ENCODE results near the gene ARHGAP18.

ARHGAP18 gene

DNA sequence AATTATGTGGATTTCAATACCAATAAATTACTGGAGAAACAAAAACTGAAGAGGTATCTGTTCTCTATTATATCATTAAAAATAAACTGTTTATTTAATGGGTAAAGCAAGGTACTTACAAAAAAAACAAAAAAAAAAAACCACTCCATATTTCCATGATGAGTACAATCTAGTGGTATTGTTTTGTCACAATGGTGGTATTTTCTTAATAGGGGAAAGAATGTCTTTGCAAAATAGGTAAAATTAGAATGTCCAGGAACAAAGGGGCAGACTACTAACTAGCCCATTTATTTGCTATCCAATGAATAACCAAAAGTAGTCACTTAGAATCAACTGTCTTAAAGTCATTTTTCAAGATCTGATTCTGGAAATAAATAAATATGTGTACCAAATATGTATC, 92.0 kb downstream of the ARHGAP18 start:
- DNase-seq (ENCODE audit: low read depth in 2 of 2) = no peak

DNA sequence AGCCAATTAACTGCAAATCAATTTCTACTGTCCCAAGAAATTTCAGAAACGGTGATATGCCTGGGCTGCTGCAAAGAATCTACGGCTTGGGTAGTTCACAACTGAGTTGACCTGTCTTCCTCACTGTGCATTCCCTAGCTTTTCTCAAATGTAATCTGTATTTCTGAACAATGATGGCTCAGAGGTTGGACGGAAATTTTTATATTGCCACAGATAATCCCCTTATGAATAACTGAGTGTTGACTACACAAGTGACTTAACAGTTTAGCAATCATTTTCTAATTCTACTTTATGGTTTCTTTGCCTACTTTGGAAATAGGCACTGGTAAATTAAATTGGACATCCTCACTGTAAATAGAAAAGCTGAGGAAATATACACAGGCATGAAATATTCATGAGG, 94.5 kb downstream of the ARHGAP18 start:
- no peak for DNase-seq (ENCODE audit: low read depth in 2 of 2)

DNA sequence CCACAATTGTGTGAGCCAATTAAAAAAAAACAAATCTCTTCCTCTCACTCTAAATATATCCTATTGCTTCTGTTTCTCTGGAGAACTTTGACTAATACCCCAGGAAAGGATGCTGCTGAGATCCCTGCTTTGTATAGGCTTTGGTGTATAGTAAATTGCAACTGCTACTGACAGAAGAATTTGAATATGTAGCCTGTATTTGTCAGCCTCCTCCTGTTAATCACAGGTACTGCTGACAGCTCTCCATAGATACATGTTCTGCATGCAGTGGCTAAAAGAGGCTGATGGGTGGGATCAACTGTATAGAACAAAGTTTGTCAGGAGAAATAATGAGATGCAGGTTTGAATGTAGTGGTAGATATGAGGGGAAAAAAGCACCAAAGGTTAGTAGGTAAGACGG, 95.0 kb downstream of the ARHGAP18 start:
- DNase-seq (ENCODE audit: low read depth in 2 of 2) = no peak

DNA sequence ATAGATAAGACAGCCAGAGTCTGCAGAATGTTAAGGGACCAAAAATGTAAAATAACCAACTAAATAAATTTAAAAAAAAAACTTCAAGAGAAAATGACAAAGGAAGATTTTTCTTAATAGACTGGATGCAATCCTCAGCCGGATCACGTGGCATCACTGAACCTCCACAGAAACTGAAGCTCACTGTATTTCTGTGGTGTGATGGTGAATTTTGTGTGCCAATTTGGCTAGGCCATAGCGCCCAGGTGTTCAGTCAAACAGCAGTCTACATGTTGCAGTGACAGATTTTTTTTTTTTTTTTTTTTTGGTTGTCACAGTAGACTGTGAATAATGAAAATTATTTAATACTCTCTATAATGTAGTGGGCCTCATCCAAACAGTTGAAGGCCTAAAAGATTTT, 95.5 kb downstream of the ARHGAP18 start:
- DNase-seq (ENCODE audit: low read depth in 2 of 2) = no peak

DNA sequence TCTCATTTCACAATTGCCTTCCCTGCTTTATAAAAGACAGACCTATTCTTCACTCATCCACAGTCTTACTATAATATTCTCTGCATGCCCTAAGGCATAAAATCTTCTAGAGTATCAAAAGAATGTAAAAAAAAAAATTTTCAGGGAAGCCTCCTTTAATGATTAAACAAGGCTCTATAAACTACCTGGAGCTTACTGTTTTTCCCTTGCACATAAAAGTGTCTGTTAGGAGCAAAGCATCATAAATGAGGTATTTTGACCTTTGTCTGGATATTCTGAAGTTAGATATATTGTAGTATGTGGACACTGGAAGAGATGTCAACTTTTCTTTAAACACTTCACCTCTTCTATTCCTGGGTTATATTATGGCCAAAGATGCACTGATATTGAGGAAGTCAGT, 97.5 kb downstream of the ARHGAP18 start:
- DNase-seq (ENCODE audit: low read depth in 2 of 2) = no peak

DNA sequence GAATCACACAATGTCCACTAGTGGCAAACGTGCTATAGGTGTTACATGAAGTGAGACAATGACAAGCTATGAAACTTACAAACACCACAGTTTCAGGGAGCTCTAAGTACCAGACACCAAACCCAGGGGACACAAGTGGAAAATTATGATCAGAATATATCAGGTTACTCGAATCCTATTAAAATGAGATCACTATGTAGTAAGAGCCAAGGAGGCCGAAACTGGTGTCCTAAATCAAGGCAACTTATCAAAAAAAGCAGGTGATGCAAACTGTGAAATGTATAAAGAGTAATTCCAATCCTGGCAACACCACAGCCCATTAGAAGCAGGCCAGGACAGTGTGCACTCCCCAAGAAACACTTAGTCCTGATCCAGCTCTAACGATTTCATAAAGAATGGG, 100.3 kb downstream of the ARHGAP18 start:
- DNase-seq (ENCODE audit: low read depth in 2 of 2) = no peak

DNA sequence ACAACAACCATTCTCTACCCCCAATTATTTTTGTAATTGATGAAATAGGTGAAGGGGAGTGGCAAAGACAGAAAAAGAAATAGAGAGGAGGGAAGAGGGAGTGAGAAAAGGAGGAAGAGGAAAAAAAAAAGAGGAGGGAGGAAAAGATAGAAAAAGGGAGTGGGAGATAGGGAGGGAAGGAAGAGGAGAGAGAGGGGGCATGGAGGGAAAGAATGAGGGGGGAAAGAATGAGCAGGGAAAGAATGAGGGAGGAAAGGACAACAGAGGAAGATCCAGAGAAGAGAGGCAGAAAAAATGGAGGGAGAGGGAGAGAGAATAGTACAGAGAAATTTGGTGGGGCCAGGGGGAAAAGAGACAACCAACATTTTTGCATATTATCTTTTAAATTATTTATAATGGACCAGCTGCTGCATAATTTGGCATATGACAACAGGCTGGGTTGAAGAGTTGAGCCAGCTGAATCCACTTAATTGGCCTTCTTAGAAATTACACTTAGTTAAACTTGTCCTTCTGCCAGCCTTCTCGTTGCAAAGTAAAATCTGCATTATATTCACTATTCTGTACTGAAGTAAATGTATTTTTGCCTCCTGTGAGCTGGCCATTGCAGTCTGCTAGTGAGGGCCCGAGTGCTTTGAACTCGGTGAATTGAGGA, 101.0 kb downstream of the ARHGAP18 start:
- DNase-seq (ENCODE audit: low read depth in 2 of 2) = no peak

DNA sequence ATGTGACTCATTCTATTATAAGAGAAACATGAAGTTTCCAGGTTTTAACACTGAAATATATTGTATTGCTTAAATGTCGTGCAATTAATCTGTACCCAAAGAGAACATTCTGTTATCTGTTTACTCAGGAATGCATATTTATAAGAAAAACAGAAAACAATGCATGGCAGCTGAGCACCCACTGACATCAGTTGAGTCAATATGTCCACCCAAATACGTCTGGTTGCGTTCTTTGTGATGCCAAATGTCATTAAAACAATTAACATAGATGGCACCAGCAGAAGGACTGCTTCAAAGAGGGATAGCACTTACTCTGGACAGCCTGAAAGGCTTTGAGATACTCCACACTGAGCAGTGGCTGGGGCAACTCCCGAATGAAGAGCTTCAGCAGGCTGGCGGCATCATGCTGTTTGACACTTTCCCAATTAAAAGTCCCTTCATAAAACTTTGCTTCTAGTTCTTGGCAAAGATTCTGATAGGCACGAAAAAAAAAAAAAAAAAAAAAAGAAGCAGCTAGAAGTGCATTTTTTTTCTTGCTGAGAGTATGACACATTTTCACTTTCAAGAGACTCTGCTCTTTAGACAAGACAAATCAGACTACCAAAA, 102.3 kb downstream of the ARHGAP18 start:
- no peak for DNase-seq (ENCODE audit: low read depth in 2 of 2)

DNA sequence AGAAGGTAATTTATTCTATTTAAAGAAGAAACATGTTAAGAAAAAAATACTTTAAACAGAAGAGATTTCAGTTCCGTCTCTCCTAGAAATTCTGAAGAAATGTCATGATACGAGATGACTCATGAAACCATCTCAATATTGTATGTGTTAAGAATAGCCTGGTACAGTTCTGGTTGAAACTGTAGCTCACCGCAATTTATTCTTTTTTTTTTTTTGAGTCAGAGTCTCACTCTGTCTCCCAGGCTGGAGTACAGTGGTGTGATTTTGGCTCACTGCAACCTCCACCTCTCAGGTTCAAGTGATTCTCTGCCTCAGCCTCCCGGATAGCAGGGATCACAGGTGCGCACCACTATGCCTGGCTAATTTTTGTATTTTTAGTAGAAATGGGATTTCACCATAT, 103.3 kb downstream of the ARHGAP18 start:
- no peak for DNase-seq (ENCODE audit: low read depth in 2 of 2)

DNA sequence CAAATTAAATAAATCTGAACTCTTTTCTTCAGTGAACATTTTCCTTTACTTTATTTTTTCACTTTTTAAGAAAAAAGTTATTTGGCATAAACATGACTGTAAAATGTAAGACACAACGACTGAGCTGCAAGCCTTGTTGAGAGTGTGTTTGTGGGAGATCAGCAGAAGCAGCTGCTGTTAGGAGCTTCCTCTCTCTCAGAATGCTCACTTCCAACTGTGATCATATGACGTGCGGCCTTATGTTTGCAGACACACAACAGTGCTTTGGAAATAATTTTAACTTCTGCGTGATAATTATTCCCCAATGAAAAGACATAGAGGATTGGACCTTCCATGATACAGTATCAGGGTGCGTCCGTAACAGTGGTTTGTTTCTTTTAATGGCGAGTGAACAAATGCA, 104.0 kb downstream of the ARHGAP18 start:
- DNase-seq (ENCODE audit: low read depth in 2 of 2) = no peak

DNA sequence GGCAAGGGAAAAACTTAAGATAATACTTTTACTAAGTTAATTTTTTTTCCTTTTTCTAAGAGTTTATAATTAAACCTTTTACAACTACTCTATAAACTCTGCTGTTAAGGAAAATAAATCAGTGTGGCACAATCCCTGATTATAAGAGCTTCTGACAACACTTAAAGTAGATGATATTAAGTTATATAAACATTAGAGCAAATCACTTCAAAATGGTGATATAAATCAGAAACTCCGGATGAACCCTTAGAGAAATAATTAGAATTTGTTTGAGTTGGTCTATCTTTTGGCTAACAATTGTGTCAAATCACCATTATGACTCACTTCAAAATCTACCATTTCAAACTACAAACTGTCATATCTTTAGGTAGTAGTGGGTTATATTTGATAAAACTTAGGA, 104.9 kb downstream of the ARHGAP18 start:
- no peak for DNase-seq (ENCODE audit: low read depth in 2 of 2)

DNA sequence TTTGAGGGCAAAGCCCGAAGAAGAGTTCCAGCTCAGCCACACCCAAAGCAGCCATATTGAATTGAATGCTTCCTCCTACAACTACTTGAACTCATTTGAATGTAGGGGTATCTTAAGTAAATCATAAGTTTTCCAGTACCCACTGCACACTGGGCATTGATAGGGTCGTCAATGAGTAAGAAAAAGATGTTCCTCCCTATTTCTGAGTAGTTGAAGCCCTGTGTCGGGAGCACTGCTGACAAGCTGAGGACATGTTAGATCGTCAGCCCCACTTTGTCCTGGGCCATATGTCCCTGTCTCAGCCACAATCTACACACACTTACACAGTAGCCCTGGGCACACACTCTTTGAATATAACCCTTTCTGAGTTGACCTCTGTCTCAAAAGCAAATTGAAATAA, 105.7 kb downstream of the ARHGAP18 start:
- no peak for DNase-seq (ENCODE audit: low read depth in 2 of 2)

DNA sequence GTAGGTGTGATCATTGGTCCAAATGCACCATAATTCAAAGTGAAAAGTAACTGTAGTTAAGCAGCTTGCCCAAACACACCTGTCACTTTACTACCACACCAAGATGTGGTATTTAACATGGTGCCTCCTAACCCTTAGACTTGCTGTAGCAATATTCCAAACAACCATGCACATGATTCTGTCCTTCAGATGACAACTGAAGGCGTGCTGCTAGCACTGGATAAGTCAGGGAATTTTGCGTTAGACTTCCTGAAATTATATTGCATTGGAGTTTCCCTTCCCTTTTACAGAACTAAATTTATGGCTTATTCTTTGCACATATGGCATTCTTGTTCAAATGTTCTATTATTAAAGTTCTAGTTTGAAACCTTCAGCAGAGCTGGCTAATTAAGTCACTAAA, 106.2 kb downstream of the ARHGAP18 start:
- no peak for DNase-seq (ENCODE audit: low read depth in 2 of 2)

DNA sequence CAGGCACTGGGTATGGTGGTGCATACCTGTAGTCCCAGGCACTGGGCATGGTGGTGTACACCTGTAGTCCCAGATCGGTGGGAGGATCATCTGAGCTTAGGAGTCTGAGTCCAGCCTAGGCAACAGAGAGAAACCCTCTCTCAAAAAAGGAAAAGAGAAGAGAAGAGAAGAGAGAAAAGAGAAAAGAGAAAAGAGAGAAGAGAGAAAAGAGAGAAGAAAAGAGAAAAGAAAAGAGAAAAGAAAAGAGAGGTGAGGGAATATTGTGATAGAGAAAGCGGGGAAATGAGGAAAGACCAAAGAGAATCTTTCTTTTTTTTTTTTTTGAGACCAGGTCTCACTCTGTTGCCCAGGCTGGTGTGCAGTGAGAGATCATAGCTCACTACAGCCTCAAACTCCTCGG, 108.7 kb downstream of the ARHGAP18 start:
- DNase-seq (ENCODE audit: low read depth in 2 of 2) = no peak

DNA sequence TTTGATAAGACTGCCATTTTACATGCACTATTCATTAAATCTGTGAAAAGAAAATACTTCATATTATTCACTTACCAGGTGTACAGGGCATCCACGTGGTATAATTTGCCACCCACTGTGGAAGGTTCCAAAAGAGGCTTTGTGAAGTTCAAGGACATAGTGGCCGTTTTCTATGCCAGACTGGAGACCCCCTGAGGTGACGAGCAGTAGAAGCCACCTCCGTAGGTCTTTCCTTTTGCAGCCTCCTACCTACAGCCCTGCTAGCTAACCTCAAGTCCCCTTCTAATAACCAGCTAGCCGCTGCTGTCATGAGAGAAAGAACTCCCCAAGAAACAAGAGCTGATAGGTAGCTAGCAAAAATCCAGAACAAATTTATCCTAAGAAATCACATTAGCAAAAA, 110.5 kb downstream of the ARHGAP18 start:
- DNase-seq (ENCODE audit: low read depth in 2 of 2) = no peak

DNA sequence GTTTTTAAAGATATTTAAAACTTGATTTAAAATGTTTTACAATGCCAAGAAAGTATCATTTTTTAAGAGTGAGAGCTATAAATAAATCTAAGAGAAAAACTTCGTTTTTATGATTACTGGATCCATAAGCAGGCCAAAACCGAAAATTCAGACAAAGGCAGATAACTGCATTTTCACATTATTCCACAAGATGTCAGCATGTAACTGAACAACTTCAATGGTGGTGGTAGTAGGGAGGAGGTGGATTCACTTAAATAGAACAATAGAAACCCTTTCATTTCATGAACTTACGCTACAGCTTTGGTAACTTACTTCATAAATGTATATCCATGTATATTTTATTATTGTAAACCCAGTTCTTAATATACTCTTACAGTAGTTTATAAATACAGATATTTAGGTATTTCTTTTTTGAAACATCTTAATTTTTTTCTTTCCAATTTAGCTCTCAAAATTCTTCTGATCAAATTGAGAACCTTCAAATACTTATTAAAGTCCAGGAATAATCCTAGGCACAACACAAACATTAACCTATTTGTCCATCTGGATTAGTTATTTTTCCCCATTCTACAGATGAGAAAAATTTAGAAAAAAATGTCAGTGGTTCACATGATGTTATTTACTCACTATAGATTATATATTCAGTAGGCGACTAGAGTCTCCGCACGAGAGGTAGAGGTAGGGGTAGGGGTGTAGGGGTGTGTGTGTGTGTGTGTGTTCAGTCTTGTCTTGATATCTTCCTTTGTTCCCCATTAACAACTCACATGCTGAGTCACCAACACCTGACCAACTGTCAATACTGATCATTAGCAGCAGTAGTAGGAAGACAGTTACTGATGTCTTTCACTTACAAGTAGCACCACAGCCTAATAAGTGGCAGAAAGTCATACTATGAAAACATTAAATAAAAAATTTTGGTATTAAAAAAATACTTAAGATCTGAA, 111.5 kb downstream of the ARHGAP18 start:
- no peak for DNase-seq (ENCODE audit: low read depth in 2 of 2)

DNA sequence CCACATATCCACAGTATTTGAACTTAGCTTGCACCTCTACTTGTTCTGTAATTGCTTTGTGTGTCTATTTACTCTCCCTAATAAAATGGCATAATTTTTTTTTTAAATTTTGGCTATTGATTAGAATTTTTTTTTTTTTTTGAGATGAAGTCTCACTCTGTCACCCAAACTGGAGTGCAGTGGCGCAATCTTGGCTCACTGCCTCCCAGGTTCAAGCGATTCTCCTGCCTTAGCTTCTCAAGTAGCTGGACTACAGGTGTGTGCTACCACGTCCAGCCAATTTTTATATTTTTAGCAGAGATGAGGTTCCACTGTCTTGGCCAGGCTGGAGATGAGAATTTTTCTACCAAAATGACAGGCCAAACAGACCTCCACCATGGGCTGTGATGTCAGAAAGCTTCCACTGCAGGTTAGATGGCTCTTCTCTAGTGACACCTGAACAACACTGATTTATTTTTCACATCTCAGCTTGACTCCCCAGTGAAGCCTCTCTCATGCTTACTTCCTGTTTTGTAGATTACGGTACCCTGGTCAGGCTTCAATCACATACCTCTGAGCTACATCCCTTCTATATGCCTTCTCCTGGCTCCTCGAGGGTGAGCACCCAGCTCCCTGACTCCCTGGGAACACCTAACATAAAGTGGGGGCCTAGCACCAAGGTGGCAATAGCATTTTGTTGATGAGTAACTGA, 112.8 kb downstream of the ARHGAP18 start:
- no peak for DNase-seq (ENCODE audit: low read depth in 2 of 2)

DNA sequence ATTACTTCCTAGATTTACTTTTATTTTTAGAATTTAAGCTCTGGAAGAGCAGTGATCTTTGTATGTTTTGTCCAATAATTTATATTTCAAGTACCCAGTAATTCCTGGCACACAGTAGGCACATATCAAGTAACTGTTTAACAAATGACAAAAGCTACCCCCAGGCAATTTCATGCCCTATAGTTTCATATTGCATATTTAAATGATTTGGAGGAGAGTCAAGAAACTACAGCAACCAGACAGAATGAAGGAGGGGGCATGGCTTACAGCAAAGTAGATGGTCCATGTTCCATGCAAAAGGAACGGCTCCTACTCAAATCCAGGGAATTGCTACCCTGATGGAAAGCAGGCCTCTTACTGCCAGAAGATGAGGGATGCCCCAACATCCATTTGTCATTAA, 113.5 kb downstream of the ARHGAP18 start:
- DNase-seq (ENCODE audit: low read depth in 2 of 2) = no peak

DNA sequence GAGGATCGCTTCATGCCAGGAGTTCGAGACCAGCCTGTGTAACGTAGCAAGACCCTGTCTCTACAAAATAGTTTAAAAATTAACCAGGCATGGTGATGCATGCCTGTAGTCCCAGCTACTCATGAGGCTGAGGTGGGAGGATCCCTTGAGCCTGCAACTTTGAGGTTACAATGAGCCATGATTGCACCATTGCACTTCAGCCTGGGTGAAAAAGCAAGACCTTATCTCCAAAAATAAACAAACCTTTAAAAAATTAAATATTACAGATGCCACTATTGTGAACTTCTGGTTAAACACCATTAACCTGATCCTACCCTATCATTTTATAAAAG, 116.8 kb downstream of the ARHGAP18 start:
- DNase-seq (ENCODE audit: low read depth in 2 of 2) = no peak

DNA sequence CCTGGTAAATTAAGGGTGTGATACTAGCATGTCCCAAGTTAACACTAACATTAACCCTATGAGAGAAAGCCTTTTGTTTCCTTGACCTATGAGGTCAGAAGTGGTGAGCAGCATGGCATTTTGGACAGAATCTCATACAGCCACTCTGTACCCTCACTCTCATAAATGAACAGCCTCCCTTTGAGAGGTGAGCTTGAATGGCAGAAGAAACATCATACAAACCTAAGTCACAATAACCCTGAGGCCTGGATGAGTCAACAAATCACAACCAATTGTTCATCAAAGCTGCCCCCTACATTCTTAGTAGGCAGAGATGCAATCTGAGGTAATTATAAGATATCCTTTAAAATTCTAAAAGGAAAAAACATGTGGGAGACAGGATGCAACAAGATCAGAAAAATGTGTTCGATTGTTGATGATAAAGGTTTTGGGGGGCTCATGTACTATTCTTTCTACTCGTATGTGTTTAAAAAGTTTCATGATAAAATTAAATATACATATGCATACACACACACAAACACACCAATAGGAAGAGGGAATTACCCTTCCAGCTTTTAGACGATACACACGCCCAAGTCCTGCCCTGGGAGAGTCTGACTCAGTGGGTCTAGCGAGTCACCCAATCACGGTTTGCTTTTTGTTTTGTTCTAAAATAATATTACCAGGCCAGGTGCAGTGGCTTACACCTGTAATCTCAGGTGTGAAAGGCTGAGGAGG, 117.3 kb downstream of the ARHGAP18 start:
- DNase-seq (ENCODE audit: low read depth in 2 of 2) = no peak

DNA sequence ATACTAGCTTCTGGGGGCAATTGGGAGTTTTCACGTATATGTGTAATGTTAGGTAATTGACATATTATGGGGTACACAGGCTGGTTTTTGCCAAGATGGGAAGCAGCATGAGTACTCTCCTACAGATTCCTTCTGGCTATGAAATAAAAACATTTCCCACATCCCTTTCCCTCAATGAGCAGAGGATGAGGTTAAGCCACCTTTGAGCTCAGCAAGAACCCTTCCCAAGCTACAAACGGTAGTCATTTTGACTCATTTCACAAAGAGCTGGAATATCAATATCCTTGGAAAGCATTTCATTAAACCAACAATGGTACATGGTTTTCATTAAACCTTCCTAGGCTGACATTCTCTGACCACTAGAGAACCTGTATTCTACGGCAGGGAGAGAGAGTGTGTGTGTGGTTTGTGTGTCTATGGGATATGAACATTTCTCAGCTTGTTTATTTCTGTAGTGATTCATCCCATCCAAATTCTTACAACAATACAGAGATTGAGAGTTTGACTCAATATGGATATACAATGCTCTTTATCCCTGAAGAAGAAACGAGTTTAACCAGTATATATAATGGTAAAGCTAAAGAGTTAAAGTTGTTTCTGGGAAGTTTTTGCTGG, 119.5 kb downstream of the ARHGAP18 start:
- DNase-seq (ENCODE audit: low read depth in 2 of 2) = no peak

Measured in stimulated activated CD8-positive, alpha-beta memory T cell treated with anti-CD3 and anti-CD28 coated beads, Interleukin-7, amount 100 ng/mL, for 1 hour (primary cell).